ENCODE measurements around the gene OR51F2.
"Not testable (repeated sequence)": the region's sequence is repeated elsewhere in the genome, so short reads cannot be mapped to it uniquely, and the experiment has no call there.

OR51F2 gene, protein sequence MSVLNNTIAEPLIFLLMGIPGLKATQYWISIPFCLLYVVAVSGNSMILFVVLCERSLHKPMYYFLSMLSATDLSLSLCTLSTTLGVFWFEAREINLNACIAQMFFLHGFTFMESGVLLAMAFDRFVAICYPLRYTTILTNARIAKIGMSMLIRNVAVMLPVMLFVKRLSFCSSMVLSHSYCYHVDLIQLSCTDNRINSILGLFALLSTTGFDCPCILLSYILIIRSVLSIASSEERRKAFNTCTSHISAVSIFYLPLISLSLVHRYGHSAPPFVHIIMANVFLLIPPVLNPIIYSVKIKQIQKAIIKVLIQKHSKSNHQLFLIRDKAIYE

GRCh38 chr11:4821021-4821420, at the start of gene OR51F2:
OR51F2 (plus strand) TSS chr11:4821321; CDS start chr11:4821422, 101 bp downstream.
- TF ChIP-seq FOXP2 (optimal IDR thresholded peaks at IDR 0.05; ENCODE audit: control extremely low read depth, extremely low read length, insufficient read depth): no peak
- TF ChIP-seq POLR2AphosphoS5 (IDR thresholded peaks at IDR 0.05; ENCODE audit: borderline replicate concordance, low read depth, low read length): no peak
- TF ChIP-seq EZH2 (IDR thresholded peaks at IDR 0.05): no peak
- Histone ChIP-seq H3K9ac (ENCODE audit: insufficient read length) (no peak within 1 kb of the TSS), H3K9me3 (ENCODE audit: low read depth, low read length) (no peaks in the 10 kb centered on the region), H3K27ac (no peak within 1 kb of the TSS), H3K36me3 (ENCODE audit: insufficient read depth, low read length) (no peaks in the 10 kb centered on the region), H3K4me3 (no peak within 1 kb of the TSS)
- no peak for DNase-seq (ENCODE audit: low read depth, low spot score)

GRCh38 chr11:4782454-4782853, 38.7 kb upstream of the OR51F2 start:
- no peak for DNase-seq (ENCODE audit: low read depth, low spot score)
- H3K27ac ChIP-seq: no peak overlapping the region
- H3K4me3 ChIP-seq: no peak overlapping the region
- no peak for TF ChIP-seq EZH2 (IDR thresholded peaks at IDR 0.05)
- TF ChIP-seq POLR2AphosphoS5 (IDR thresholded peaks at IDR 0.05; ENCODE audit: borderline replicate concordance, low read depth, low read length): no peak
- TF ChIP-seq FOXP2 (optimal IDR thresholded peaks at IDR 0.05; ENCODE audit: control extremely low read depth, extremely low read length, insufficient read depth): no peak
- no peak overlapping the region for H3K9ac ChIP-seq (ENCODE audit: insufficient read length)
- no peaks in the 10 kb centered on the region for H3K36me3 ChIP-seq (ENCODE audit: insufficient read depth, low read length)
- no peaks in the 10 kb centered on the region for H3K9me3 ChIP-seq (ENCODE audit: low read depth, low read length)

DNA sequence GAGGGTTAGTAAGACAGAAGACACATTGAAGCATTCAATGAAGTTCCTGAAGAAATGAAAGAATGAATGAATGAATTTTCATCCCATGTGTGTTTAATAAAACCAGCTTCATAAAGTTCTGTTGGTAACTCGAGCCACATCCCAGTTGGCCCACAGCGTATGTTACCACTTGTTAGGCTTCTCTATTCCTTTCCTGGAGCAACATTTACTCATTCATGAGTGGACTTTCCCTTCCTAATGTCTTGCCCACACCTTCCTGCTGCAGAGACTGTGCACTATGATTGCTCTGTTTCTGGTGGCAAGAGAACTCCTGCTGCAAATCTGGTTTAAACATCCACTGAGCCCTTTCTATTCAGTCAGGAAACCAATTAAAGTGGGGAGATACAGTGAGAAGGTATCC, 23.9 kb upstream of the OR51F2 start:
- H3K27ac ChIP-seq: no peak overlapping the region
- H3K9ac ChIP-seq (ENCODE audit: insufficient read length): no peak overlapping the region
- no peaks in the 10 kb centered on the region for H3K9me3 ChIP-seq (ENCODE audit: low read depth, low read length)
- TF ChIP-seq POLR2AphosphoS5 (IDR thresholded peaks at IDR 0.05; ENCODE audit: borderline replicate concordance, low read depth, low read length) (no peak), EZH2 (IDR thresholded peaks at IDR 0.05) (no peak), FOXP2 (optimal IDR thresholded peaks at IDR 0.05; ENCODE audit: control extremely low read depth, extremely low read length, insufficient read depth) (no peak)
- no peaks in the 10 kb centered on the region for H3K36me3 ChIP-seq (ENCODE audit: insufficient read depth, low read length)
- H3K4me3 ChIP-seq: no peak overlapping the region
- DNase-seq (ENCODE audit: low read depth, low spot score): no peak

GRCh38 chr11:4798427-4799183, 22.5 kb upstream of the OR51F2 start:
- no peak overlapping the region for H3K4me3 ChIP-seq
- H3K27ac ChIP-seq: no peak overlapping the region
- no peak for TF ChIP-seq POLR2AphosphoS5 (IDR thresholded peaks at IDR 0.05; ENCODE audit: borderline replicate concordance, low read depth, low read length)
- no peak for TF ChIP-seq EZH2 (IDR thresholded peaks at IDR 0.05)
- TF ChIP-seq FOXP2 (optimal IDR thresholded peaks at IDR 0.05; ENCODE audit: control extremely low read depth, extremely low read length, insufficient read depth): no peak
- H3K9me3 ChIP-seq (ENCODE audit: low read depth, low read length): no peaks in the 10 kb centered on the region
- DNase-seq (ENCODE audit: low read depth, low spot score): no peak
- H3K36me3 ChIP-seq (ENCODE audit: insufficient read depth, low read length): no peaks in the 10 kb centered on the region
- H3K9ac ChIP-seq (ENCODE audit: insufficient read length): no peak overlapping the region

DNA sequence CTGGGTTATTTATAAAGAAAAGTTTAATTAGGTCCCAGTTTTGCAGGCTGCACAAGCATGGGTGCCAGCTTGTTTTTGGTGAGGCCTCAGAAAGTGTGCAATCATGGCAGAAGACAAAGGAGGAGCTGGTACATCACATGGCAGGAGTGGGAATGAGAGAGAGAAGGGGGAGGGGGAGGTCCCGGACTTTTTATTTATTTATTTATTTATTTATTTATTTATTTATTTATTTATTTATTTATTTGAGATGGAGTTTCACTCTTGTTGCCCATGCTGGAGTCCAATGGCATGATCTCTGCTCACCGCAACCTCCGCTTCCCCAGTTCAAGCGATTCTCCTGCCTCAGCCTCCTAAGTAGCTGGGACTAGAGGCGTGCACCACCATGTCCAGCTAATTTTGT, 19.8 kb upstream of the OR51F2 start:
- not testable (repeated sequence) for H3K27ac ChIP-seq; DNase-seq (ENCODE audit: low read depth, low spot score); H3K4me3 ChIP-seq; H3K9ac ChIP-seq (ENCODE audit: insufficient read length); H3K9me3 ChIP-seq (ENCODE audit: low read depth, low read length); H3K36me3 ChIP-seq (ENCODE audit: insufficient read depth, low read length)

DNA sequence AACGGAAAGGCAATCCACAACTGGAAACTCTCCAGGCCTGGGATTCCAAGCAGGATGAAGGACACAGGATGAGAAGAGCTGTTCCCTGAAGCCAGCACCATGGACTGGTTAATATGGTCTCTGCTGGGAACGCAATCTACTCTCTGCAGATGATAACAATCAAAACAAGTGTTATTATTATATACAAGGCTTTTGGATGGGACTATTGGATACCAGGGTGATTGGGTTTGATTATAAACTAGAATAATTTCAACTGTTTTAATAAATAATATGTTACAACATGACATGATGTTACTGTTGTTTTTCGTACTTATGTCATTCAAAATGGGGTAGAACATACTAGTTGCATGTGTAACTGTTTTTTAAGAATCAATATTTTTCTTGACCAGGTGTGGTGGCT, 16.8 kb upstream of the OR51F2 start, which contains the start of gene OR52R1:
OR52R1 (minus strand) TSS at position 101 of the 400 bp plus-strand sequence; CDS start at position 101, 0 bp downstream.
- DNase-seq (ENCODE audit: low read depth, low spot score): no peak

GRCh38 chr11:4808476-4808875, 12.6 kb upstream of the OR51F2 start:
- TF ChIP-seq EZH2 (IDR thresholded peaks at IDR 0.05) (no peak), FOXP2 (optimal IDR thresholded peaks at IDR 0.05; ENCODE audit: control extremely low read depth, extremely low read length, insufficient read depth) (no peak), POLR2AphosphoS5 (IDR thresholded peaks at IDR 0.05; ENCODE audit: borderline replicate concordance, low read depth, low read length) (no peak)
- H3K4me3 ChIP-seq: no peak overlapping the region
- DNase-seq (ENCODE audit: low read depth, low spot score): no peak
- H3K36me3 ChIP-seq (ENCODE audit: insufficient read depth, low read length): no peaks in the 10 kb centered on the region
- no peak overlapping the region for H3K9ac ChIP-seq (ENCODE audit: insufficient read length)
- H3K9me3 ChIP-seq (ENCODE audit: low read depth, low read length): no peaks in the 10 kb centered on the region
- H3K27ac ChIP-seq: no peak overlapping the region

More for the DNA sequence above, 16.8 kb upstream of the OR51F2 start, which contains the start of gene OR52R1:
- TF ChIP-seq FOXP2 (optimal IDR thresholded peaks at IDR 0.05; ENCODE audit: control extremely low read depth, extremely low read length, insufficient read depth) (no peak), POLR2AphosphoS5 (IDR thresholded peaks at IDR 0.05; ENCODE audit: borderline replicate concordance, low read depth, low read length) (no peak), EZH2 (IDR thresholded peaks at IDR 0.05) (no peak)
- Histone ChIP-seq H3K4me3 (no peak within 1 kb of the TSS), H3K36me3 (ENCODE audit: insufficient read depth, low read length) (no peaks in the 10 kb centered on the region), H3K9me3 (ENCODE audit: low read depth, low read length) (no peaks in the 10 kb centered on the region), H3K27ac (no peak within 1 kb of the TSS), H3K9ac (ENCODE audit: insufficient read length) (no peak within 1 kb of the TSS)

GRCh38 chr11:4809246-4809645, 11.9 kb upstream of the OR51F2 start:
- Histone ChIP-seq H3K36me3 (ENCODE audit: insufficient read depth, low read length) (no peaks in the 10 kb centered on the region), H3K9me3 (ENCODE audit: low read depth, low read length) (no peaks in the 10 kb centered on the region), H3K9ac (ENCODE audit: insufficient read length) (no peak overlapping the region), H3K4me3 (no peak overlapping the region), H3K27ac (no peak overlapping the region)
- TF ChIP-seq FOXP2 (optimal IDR thresholded peaks at IDR 0.05; ENCODE audit: control extremely low read depth, extremely low read length, insufficient read depth) (no peak), EZH2 (IDR thresholded peaks at IDR 0.05) (no peak), POLR2AphosphoS5 (IDR thresholded peaks at IDR 0.05; ENCODE audit: borderline replicate concordance, low read depth, low read length) (no peak)
- DNase-seq (ENCODE audit: low read depth, low spot score): no peak

All from SK-N-MC (cell line).